Measurements from ENCODE around the gene ATP2C2. TPM values are rescaled to one million over a fixed set of nuclear protein-coding genes. Genes with fewer than 3 reads are reported as not detected.

The ATP2C2 gene
- total RNA-seq, 1 experiment from 2014 or later = 4.0 TPM

DNA sequence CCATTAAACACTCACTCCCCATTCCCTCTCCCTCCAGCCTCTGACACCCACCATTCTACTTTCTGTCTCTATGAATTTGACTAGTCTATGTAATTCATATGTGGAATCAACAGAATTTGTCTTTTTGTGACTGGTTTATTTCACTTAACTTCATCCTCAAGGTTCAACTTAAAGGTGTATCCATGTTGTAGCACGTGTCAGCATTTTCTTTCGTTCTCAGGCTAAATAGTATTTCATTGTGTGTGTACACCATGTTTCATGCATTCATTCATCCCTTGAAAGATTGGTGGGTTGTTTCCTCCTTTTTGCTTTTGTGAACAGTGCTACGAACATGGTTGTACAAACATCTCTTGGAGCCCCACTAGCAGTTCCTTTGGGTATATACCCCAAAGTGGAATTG, 36.0 kb downstream of the ATP2C2 start:
- no peak overlapping the region for H3K27ac Mint-ChIP-seq
- no CpG with 5 or more reads among the region's 3 CpGs for WGBS (ENCODE audit: extremely low coverage, insufficient read length, low lambda C conversion rate)
- H3K14ac ChIP-seq (ENCODE audit: insufficient read depth, low read length) = no peak overlapping the region
- peaks cover 0 to 3% (median 0%) of the 10 kb centered on the region in 3 experiments; a peak in 1 of 7 replicates for H3K36me3 Mint-ChIP-seq (ENCODE audit: insufficient read depth in 1 of 3, low read depth in 3 of 3)
- H3K4me2 ChIP-seq (ENCODE audit: insufficient read depth, insufficient read length, low read length) = no peak overlapping the region
- no peaks in the 10 kb centered on the region for H3K9me3 ChIP-seq (ENCODE audit: control insufficient read depth, low read depth, low read length)
- H2BK20ac ChIP-seq (ENCODE audit: low read depth, low read length, poor library complexity, severe bottlenecking) = no peak overlapping the region
- H3K79me2 ChIP-seq (ENCODE audit: insufficient read depth, low read length) = no peaks in the 10 kb centered on the region
- H3K23me2 ChIP-seq (ENCODE audit: insufficient read length, low read depth, low read length, poor library complexity, severe bottlenecking) = no peaks in the 10 kb centered on the region
- TF ChIP-seq, protein P1, sequence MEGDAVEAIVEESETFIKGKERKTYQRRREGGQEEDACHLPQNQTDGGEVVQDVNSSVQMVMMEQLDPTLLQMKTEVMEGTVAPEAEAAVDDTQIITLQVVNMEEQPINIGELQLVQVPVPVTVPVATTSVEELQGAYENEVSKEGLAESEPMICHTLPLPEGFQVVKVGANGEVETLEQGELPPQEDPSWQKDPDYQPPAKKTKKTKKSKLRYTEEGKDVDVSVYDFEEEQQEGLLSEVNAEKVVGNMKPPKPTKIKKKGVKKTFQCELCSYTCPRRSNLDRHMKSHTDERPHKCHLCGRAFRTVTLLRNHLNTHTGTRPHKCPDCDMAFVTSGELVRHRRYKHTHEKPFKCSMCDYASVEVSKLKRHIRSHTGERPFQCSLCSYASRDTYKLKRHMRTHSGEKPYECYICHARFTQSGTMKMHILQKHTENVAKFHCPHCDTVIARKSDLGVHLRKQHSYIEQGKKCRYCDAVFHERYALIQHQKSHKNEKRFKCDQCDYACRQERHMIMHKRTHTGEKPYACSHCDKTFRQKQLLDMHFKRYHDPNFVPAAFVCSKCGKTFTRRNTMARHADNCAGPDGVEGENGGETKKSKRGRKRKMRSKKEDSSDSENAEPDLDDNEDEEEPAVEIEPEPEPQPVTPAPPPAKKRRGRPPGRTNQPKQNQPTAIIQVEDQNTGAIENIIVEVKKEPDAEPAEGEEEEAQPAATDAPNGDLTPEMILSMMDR (conservative IDR thresholded peaks at IDR 0.05) = no peak
- no peak overlapping the region for H4K5ac ChIP-seq (ENCODE audit: insufficient read length, low read depth, low read length)
- no peak overlapping the region for H4K91ac ChIP-seq (ENCODE audit: insufficient read length, low read depth, low read length)
- H3K4me3 Mint-ChIP-seq = no peak overlapping the region
- H3K79me1 ChIP-seq (ENCODE audit: insufficient read depth, low read depth, low read length, poor library complexity, severe bottlenecking) = no peaks in the 10 kb centered on the region
- no peak overlapping the region for H3K18ac ChIP-seq (ENCODE audit: insufficient read length, low read depth, low read length)
- no peak overlapping the region for H2BK12ac ChIP-seq (ENCODE audit: insufficient read length, low read depth, low read length)
- no peak overlapping the region for H3K23ac ChIP-seq (ENCODE audit: insufficient read length, low read depth, low read length)
- no peak for DNase-seq
- no peak overlapping the region for H2AK5ac ChIP-seq (ENCODE audit: insufficient read length, low read length)
- H2BK5ac ChIP-seq (ENCODE audit: insufficient read length, low read length) = no peak overlapping the region
- no peaks in the 10 kb centered on the region for H4K20me1 ChIP-seq (ENCODE audit: control insufficient read depth, insufficient read depth, insufficient read length)
- no peaks in the 10 kb centered on the region for H3K27me3 ChIP-seq (ENCODE audit: insufficient read depth, low read length)
- H3K4ac ChIP-seq (ENCODE audit: low read depth, low read length) = no peak overlapping the region
- no peaks in the 10 kb centered on the region for H3K9me3 Mint-ChIP-seq
- H3K4me1 Mint-ChIP-seq = no peaks in the 10 kb centered on the region; a peak in 1 of 4 replicates
- H2AFZ ChIP-seq (ENCODE audit: low read length) = no peak overlapping the region
- no peak overlapping the region for H3K56ac ChIP-seq (ENCODE audit: insufficient read length, low read depth, low read length)
- H2BK120ac ChIP-seq (ENCODE audit: low read depth, low read length, poor library complexity, severe bottlenecking) = no peak overlapping the region
- H3T11ph ChIP-seq (ENCODE audit: low read length) = no peak overlapping the region
- H3K9ac ChIP-seq (ENCODE audit: extremely low read depth, insufficient read length, low read length) = no peak overlapping the region
- H2BK15ac ChIP-seq (ENCODE audit: low read depth, low read length) = no peak overlapping the region
- no peak overlapping the region for H3K27ac ChIP-seq (ENCODE audit: insufficient read length, low read depth, low read length)
- no peak overlapping the region for H4K8ac ChIP-seq (replicated peaks; ENCODE audit: insufficient read length, low read depth, low read length)
- H3K27me3 Mint-ChIP-seq (ENCODE audit: low read depth) = peaks cover 9% of the 10 kb centered on the region; the same call in 1 of the 2 replicates
- H3K4me1 ChIP-seq (ENCODE audit: insufficient read depth, low read length) = no peaks in the 10 kb centered on the region

Measured in H9 (cell line).